Measurements from ENCODE around the gene LIN7A.

DNA sequence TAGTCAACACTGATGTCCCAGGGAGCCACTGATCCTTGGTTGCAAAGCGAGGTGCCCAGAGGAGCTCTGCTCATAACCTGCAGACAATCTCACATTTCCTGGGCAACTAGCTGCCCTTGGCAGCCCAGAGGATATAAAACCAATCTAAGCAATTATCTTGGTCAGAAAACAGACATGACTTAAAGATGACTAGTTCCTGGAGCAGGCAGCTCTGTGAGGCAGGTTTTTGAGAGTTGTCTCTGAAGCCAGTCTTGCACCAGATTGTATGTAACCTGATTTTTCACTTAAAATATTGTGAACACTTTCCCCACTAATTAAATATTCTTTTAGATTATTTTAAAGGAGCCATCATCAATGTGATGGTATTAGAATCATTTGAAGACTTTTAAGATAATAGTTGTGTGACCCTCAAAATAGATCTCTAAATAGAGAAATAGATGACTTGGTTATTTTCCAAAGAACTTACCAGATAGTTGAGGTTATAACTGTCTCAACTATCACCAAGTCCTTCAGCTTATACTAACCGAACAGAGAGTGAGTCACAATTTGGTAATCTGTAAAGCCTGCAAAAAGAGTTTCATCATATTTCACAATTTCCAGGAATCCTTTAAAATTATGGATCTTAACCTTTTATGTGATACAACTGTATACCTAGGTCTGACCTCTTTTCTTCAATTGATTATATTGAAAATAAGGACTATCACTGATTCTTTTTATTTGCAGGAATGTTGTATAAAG is 75.9 kb downstream of the LIN7A start:
- no peak for TF ChIP-seq CTCF (IDR thresholded peaks at IDR 0.05)
- no peak for TF ChIP-seq SIN3A (IDR thresholded peaks at IDR 0.05; ENCODE audit: borderline replicate concordance, insufficient read depth, low read depth, low read length)
- no peak for TF ChIP-seq POLR2AphosphoS5 (IDR thresholded peaks at IDR 0.05; ENCODE audit: low read depth, low read length)

Measured in Panc1 (cell line).